ENCODE results near the gene DACH2.

DACH2 gene

GRCh38 chrX:86806786-86807185 is 658.5 kb downstream of the DACH2 start:
- no peak for DNase-seq (ENCODE audit: low read depth in 2 of 2)

GRCh38 chrX:86809651-86810050 is 661.4 kb downstream of the DACH2 start:
- DNase-seq (ENCODE audit: low read depth in 2 of 2): no peak

GRCh38 chrX:86829786-86830185 is 681.5 kb downstream of the DACH2 start:
- DNase-seq (ENCODE audit: low read depth in 2 of 2): no peak

- DNase-seq (ENCODE audit: low read depth in 2 of 2): no peak
These were observed 682.4 kb downstream of the DACH2 start for GRCh38 chrX:86830685-86831084.

- DNase-seq (ENCODE audit: low read depth in 2 of 2): no peak
These were observed 696.9 kb downstream of the DACH2 start for GRCh38 chrX:86845101-86845500.

Data from activated CD4-positive, alpha-beta T cell treated with anti-CD3 and anti-CD28 coated beads for 24 hours (primary cell).